ENCODE measurements around the gene DACH1. TPM values are rescaled to one million over a fixed set of nuclear protein-coding genes. Genes with fewer than 3 reads are reported as not detected.

The DACH1 gene
- total RNA-seq, 1 experiment from 2014 or later: not detected

DNA sequence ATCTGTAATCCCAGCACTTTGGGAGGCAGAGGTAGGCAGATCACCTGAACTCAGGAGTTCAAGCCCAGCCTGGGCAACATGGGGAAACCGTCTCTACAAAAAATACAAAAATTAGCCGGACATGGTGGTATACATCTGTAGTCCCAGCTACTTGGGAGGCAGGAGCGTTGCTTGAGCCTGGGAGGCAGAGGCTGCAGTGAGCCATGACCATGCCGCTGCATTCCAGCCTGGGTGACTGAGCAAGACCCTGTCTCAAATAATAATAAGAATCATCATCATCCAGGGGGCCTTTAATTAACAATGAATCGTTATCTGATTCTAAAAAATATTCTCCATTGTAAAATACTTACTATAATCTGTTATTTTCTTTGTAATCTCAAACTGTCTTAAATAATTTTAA, 283.4 kb downstream of the DACH1 start:
- no peak for DNase-seq (ENCODE audit: low read depth, low spot score)
- CTCF ChIA-PET: no interaction called here
- POLR2A ChIA-PET: no interaction called here

More for the DNA sequence above, 283.4 kb downstream of the DACH1 start:
- no peaks in the 10 kb centered on the region for H3K36me3 ChIP-seq (ENCODE audit: control insufficient read depth in 1 of 2, insufficient read depth in 2 of 2, low read length in 2 of 2)
- no peaks in the 10 kb centered on the region for H3K9me2 ChIP-seq (ENCODE audit: insufficient read depth)
- TF ChIP-seq JUND (IDR thresholded peaks at IDR 0.05) (no peak), POLR2AphosphoS5 (IDR thresholded peaks at IDR 0.05; ENCODE audit: low read depth, low read length) (no peak), POLR2A (IDR thresholded peaks at IDR 0.05; ENCODE audit: borderline replicate concordance, extremely low read depth, insufficient read depth, insufficient read length) (no peak), ZBTB33 (IDR thresholded peaks at IDR 0.05; ENCODE audit: extremely low read depth, insufficient replicate concordance, low read length) (no peak), CEBPB (IDR thresholded peaks at IDR 0.05; ENCODE audit: low read depth) (no peak), ATF3 (IDR thresholded peaks at IDR 0.05) (no peak), EZH2 (IDR thresholded peaks at IDR 0.05) (no peak), ZNF274 (IDR thresholded peaks at IDR 0.05; ENCODE audit: low read depth, low read length) (no peak), RAD21 (IDR thresholded peaks at IDR 0.05; ENCODE audit: low read depth) (no peak), SRF (IDR thresholded peaks at IDR 0.05; ENCODE audit: low read depth) (no peak), FOSL1 (IDR thresholded peaks at IDR 0.05; ENCODE audit: low read depth) (no peak), MAX (IDR thresholded peaks at IDR 0.05) (no peak), CTCF (IDR thresholded peaks at IDR 0.05 in 2 of 3, conservative IDR thresholded peaks at IDR 0.05 in 1 of 3; ENCODE audit: borderline replicate concordance in 1 of 3, insufficient read depth in 1 of 3, low read depth in 2 of 3, low read length in 2 of 3) (no peak), ELF1 (IDR thresholded peaks at IDR 0.05; ENCODE audit: borderline replicate concordance, low read depth) (no peak), SIN3A (IDR thresholded peaks at IDR 0.05; ENCODE audit: low read depth) (no peak), SP1 (IDR thresholded peaks at IDR 0.05; ENCODE audit: low read depth) (no peak), ZFX (IDR thresholded peaks at IDR 0.05) (no peak), EZH2phosphoT487 (IDR thresholded peaks at IDR 0.05; ENCODE audit: borderline replicate concordance) (no peak)
- intact Hi-C loops (cut with micrococcal nuclease): no loop called here
- no peaks in the 10 kb centered on the region for H3K9me3 ChIP-seq (ENCODE audit: control insufficient read depth in 1 of 2, insufficient read depth in 1 of 2, low read depth in 1 of 2, low read length in 2 of 2)
- no peaks in the 10 kb centered on the region; the same call in 1 of the 2 replicates for H4K20me1 ChIP-seq (ENCODE audit: insufficient read depth)
- H3K4me3 ChIP-seq (replicated peaks in 1 of 2; ENCODE audit: low read depth in 1 of 2, low read length in 2 of 2): no peak overlapping the region
- H3K27ac ChIP-seq (ENCODE audit: low read depth, low read length): no peak overlapping the region
- no TSS peak for BruUV-seq (replicated peaks)
- H3K4me2 ChIP-seq (ENCODE audit: low read length): no peak overlapping the region
- ATAC-seq: no peak
- no peaks in the 10 kb centered on the region for H3K4me1 ChIP-seq (ENCODE audit: control insufficient read depth in 1 of 2, insufficient read depth in 2 of 2, low read length in 2 of 2)
- RAD21 ChIA-PET (ENCODE audit: low non-redundant PET in 1 of 2, low total read pairs in 2 of 2, uncharacterized antibody in 2 of 2, unreplicated experiment in 2 of 2): no interaction called here
- no peak overlapping the region for H2AFZ ChIP-seq (ENCODE audit: low read depth, low read length, poor library complexity, severe bottlenecking)
- H3K9ac ChIP-seq (ENCODE audit: low read length): no peak overlapping the region
- H3K79me2 ChIP-seq (ENCODE audit: insufficient read depth, low read length): no peaks in the 10 kb centered on the region
- no peaks in the 10 kb centered on the region for H3K27me3 ChIP-seq (ENCODE audit: insufficient read depth, low read length)

Measured in HCT116 (cell line).